RWPE2 (cell line): ENCODE data around the gene KICS2.
A peak's percentile ranks its signal among the peaks of the same experiment; 100 is the strongest.

Source experiments
- ATAC-seq: fragments of 200-7000 bp; cut with Tn5 transposase; 3 replicates; pipeline ENCODE4 v1.9.1; 2021; ENCODE audit warnings: low read depth
- DNase-seq: peaks from one replicate; pipeline ENCODE4 v3.0.0-alpha.2; 2020; ENCODE audit warnings: low spot score
- H3K27ac ChIP-seq: fragments of 450-650 bp; 2 replicates; pipeline ENCODE4 v1.5.1; 2017; ENCODE audit warnings: mild to moderate bottlenecking; ENCODE audit not compliant: poor library complexity, severe bottlenecking
- H3K27me3 ChIP-seq: fragments of 250-450 bp; sonication (Bioruptor Pico); 2 replicates; pipeline ENCODE4 v1.5.1; 2021; ENCODE audit warnings: mild to moderate bottlenecking, moderate library complexity; ENCODE audit not compliant: insufficient read depth, poor library complexity, severe bottlenecking
- H3K36me3 ChIP-seq: fragments of 250-450 bp; sonication (Bioruptor Pico); 2 replicates; pipeline ENCODE4 v1.5.1; 2020; ENCODE audit warnings: low read depth, mild to moderate bottlenecking, moderate library complexity
- H3K4me1 ChIP-seq: fragments of 250-450 bp; sonication (Bioruptor Pico); 2 replicates; pipeline ENCODE4 v1.5.1; 2021; ENCODE audit warnings: mild to moderate bottlenecking, moderate library complexity; ENCODE audit not compliant: insufficient read depth, poor library complexity, severe bottlenecking
- H3K4me3 ChIP-seq: fragments of 250-450 bp; sonication (Bioruptor Pico); 2 replicates; pipeline ENCODE4 v1.5.1; 2021; ENCODE audit warnings: mild to moderate bottlenecking, moderate library complexity; ENCODE audit not compliant: severe bottlenecking
- H3K9me3 ChIP-seq: fragments of 250-450 bp; sonication (Bioruptor Pico); 2 replicates; pipeline ENCODE4 v1.5.1; 2021; ENCODE audit warnings: mild to moderate bottlenecking, moderate library complexity; ENCODE audit not compliant: severe bottlenecking
- TF ChIP-seq, protein P1 (sequence below): fragments of 450-650 bp; IDR thresholded peaks from one replicate; pipeline ENCODE4 v1.5.1; 2017; ENCODE audit warnings: mild to moderate bottlenecking, moderate library complexity; ENCODE audit not compliant: poor library complexity, severe bottlenecking

Gene KICS2

DNA sequence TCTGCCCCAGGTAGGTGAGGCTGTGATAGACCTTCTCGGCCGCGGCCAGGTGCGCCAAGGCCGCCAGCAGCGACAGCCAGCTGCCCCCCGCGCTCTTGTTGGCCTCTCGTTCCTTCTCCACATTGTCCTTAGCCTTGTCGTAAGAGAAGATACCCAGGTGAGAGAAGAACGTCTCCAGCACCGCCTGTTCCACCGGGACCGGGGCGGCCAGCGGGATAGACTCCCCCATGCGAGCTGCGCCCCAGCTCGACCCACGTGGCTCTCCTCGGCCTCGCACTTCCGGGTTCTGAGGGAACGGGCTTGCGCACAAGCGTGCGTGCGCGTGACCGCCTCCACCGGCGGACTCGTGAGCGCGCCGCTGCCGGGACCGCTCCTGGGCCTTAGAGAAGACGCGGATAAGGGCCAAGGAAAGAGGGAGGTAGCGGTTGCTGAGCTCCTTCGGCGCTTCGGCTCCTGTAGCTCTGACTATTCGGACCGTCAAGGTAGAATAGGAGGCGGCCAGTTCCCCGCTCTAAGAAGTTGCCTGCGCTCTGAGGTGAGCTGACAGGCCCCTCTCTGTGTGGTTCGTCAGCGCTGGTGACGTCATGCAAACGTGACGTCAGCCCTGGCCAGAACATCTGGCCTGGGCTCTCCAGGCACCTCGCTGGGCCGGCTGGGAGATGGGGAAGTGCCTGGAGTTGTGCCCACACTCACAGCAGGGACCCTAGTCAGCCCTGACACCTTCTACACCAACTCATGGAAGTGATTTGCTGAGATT is at the start of gene KICS2:
Gene KICS2 (minus strand): TSS at position 288 of the 757 bp plus-strand sequence. CDS start 59 bp downstream, at position 229.
- Histone ChIP-seq H3K9me3 (no peaks in the 10 kb centered on the region), H3K4me3 (peak within 1 kb of the TSS; percentile 70), H3K36me3 (no peaks in the 10 kb centered on the region), H3K27ac (peak within 1 kb of the TSS; percentile 41), H3K4me1 (peaks cover 5% of the 10 kb centered on the region), H3K27me3 (no peaks in the 10 kb centered on the region)
- TF ChIP-seq, protein P1, sequence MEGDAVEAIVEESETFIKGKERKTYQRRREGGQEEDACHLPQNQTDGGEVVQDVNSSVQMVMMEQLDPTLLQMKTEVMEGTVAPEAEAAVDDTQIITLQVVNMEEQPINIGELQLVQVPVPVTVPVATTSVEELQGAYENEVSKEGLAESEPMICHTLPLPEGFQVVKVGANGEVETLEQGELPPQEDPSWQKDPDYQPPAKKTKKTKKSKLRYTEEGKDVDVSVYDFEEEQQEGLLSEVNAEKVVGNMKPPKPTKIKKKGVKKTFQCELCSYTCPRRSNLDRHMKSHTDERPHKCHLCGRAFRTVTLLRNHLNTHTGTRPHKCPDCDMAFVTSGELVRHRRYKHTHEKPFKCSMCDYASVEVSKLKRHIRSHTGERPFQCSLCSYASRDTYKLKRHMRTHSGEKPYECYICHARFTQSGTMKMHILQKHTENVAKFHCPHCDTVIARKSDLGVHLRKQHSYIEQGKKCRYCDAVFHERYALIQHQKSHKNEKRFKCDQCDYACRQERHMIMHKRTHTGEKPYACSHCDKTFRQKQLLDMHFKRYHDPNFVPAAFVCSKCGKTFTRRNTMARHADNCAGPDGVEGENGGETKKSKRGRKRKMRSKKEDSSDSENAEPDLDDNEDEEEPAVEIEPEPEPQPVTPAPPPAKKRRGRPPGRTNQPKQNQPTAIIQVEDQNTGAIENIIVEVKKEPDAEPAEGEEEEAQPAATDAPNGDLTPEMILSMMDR: no peak
- DNase-seq (peak; percentile 92), ATAC-seq (peak; percentile 85)

DNA sequence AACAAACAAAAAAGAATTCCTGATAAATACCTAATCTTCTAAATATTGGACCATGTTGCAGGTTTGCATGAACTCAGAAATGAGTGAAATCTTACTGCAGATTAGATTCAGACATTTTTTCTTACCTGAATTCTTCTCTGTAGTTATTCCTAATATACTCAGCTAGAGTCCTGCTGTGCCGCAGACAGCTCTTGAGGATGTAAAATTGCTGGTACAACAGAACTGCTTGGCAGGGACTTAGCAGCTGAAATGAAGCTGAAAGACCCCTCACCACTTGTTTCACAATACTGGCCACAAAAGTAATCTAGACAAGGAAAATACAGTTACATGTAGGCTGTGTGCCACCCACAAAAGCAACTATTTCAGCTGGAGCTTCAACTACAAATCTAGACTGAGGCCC is 48.3 kb upstream of the KICS2 start:
- TF ChIP-seq, protein P1: no peak
- Histone ChIP-seq H3K4me1 (no peaks in the 10 kb centered on the region), H3K9me3 (no peaks in the 10 kb centered on the region), H3K27ac (no peak overlapping the region), H3K27me3 (no peaks in the 10 kb centered on the region), H3K36me3 (no peaks in the 10 kb centered on the region), H3K4me3 (no peak overlapping the region)
- ATAC-seq (no peak), DNase-seq (no peak)

DNA sequence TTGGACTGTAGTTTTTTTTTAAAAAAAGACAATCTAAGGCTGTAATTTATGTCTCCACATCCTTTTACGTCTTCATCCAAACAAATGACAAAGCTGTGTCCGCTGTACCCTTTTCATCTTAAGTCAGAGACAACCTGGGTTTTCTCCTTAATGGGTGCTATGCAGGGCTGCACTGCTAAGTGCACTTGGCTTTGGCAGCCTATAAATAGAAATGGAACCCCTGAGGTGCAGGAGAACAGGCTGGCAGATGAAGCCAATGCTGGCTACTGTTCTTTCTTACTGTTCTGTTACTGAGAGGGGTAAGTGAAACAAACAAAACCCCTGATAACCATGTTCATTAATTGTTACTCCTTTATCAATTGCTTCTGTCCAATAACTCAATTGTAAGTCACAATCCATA is 47.1 kb upstream of the KICS2 start:
- DNase-seq (no peak), ATAC-seq (no peak)
- no peak overlapping the region for H3K27ac ChIP-seq
- TF ChIP-seq, protein P1: no peak
- H3K4me1 ChIP-seq: no peaks in the 10 kb centered on the region
- H3K36me3 ChIP-seq: no peaks in the 10 kb centered on the region
- H3K4me3 ChIP-seq: no peak overlapping the region
- no peaks in the 10 kb centered on the region for H3K9me3 ChIP-seq
- H3K27me3 ChIP-seq: no peaks in the 10 kb centered on the region

DNA sequence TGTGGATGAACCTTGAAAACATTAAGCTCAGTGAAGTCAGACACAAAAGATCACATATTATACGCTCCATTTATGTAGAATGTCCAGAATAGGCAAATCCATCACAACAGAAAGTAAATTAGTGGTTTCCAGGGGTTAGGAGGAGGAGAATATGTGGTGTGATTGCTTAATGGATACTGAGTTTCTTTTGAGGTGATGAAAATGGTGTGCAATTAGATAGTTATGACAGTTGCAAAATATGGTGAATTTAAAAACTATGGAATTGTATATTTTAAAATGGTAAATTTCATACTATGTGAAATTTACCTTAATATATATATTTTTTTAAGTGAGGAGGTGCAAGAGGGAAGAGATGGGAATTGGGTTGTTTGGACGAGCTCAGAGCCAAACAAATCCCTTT is 46.3 kb upstream of the KICS2 start:
- no peak overlapping the region for H3K4me3 ChIP-seq
- H3K36me3 ChIP-seq: no peaks in the 10 kb centered on the region
- no peaks in the 10 kb centered on the region for H3K27me3 ChIP-seq
- H3K9me3 ChIP-seq: no peaks in the 10 kb centered on the region
- DNase-seq (no peak), ATAC-seq (no peak)
- TF ChIP-seq, protein P1: no peak
- H3K4me1 ChIP-seq: no peaks in the 10 kb centered on the region
- H3K27ac ChIP-seq: no peak overlapping the region

DNA sequence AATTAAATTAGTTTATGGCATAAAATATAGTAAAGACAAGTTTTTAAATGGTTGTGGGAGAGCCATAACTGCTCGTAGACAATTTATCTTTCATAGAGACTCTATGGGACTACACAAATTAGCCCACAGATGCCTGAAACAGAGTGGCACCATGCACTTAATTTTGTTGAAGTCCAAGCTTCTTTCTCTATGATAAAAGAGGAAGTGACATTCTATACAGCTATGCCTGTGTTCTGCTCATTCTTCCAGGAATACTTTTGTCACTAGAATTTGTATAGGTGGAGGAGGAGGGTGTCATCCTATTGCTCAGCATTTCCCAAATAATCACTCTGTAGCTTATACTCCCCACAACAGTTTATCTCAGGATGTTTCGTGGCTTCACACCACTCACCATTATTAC is 43.7 kb upstream of the KICS2 start:
- no peaks in the 10 kb centered on the region for H3K36me3 ChIP-seq
- H3K4me3 ChIP-seq: no peak overlapping the region
- ATAC-seq (no peak), DNase-seq (no peak)
- TF ChIP-seq, protein P1: no peak
- H3K27ac ChIP-seq: no peak overlapping the region
- no peaks in the 10 kb centered on the region for H3K4me1 ChIP-seq
- no peaks in the 10 kb centered on the region for H3K9me3 ChIP-seq
- H3K27me3 ChIP-seq: no peaks in the 10 kb centered on the region
